HG03378 (cell line): ENCODE measurements around the gene SP6.
A peak's percentile ranks its signal among the peaks of the same experiment; 100 is the strongest.

Experiments used
- ATAC-seq: cut with Tn5 transposase; IDR thresholded peaks from one replicate; pipeline ENCODE4 v1.9.1; 2021; ENCODE audit warnings: mild to moderate bottlenecking, moderate library complexity; ENCODE audit not compliant: unreplicated experiment

The SP6 gene

DNA sequence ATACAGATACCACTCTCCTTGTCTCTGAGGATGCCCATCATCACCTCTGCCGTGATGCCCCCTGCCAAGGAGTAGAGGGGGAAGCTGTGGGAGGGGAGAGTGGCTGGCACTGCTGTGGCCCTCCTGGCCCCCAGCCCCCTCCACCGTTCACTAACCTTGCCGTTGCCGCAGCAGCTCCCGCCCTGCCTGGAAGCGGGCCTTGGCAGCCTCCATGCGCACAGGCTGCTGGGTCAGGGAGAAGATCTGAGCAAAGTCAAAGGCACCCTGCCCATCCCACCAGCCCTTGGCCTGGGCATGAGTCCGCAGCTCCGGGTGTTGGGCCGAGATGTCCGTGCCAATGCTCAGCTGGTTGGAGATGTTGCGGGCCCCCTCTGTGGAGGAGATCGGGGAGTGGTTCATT, 12.3 kb downstream of the SP6 start:
- no peak for ATAC-seq

DNA sequence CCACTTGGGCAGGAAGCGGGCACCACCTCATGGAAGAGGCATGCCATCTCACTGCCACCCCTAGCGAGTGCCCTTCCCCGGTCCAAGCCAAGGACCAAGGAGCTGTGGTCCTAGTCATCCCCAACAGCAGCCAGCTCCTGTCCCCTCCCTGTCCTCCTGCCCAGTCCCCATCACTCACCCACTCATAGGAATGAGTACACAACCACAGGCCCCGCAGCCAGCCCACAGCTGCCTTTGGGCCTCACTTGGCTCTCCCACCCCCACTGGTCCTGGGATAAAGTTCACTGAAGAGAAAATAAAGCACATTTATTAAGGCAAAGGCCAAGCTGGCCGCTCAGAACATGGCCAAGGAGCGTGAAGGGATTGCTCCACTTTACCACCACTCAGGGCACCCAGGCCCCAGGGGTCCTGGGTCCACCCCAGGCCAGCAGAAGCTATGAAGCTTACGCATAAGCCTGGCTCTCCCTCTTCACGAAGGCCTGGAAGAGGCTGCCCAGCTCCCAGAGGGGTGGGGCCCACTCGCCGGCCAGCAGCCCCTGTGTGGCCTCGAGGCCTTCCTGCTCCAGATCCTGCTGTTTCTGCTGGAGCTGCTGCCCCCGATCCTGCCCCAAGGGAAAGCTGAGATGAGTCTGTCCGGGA, 13.4 kb downstream of the SP6 start:
- no peak for ATAC-seq

DNA sequence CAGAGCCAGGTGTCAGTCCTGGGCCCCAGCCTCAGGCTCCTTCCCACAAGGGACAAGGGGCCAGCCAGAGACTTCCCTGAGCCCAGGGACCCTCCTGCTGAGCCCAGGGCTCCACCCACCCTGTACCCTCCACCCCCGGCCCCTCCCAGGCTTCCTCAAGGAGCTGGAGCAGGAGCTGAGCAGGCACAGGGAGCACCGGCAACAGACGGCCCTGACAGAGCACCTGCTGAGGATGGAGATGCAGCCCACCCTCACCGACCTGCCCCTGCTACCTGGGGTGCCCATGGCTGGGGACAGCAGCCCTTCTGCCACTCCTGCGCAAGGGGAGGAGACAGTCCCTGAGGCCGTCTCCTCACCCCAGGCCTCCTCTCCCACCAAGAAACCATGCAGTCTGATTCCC, 14.4 kb downstream of the SP6 start:
- no peak for ATAC-seq

DNA sequence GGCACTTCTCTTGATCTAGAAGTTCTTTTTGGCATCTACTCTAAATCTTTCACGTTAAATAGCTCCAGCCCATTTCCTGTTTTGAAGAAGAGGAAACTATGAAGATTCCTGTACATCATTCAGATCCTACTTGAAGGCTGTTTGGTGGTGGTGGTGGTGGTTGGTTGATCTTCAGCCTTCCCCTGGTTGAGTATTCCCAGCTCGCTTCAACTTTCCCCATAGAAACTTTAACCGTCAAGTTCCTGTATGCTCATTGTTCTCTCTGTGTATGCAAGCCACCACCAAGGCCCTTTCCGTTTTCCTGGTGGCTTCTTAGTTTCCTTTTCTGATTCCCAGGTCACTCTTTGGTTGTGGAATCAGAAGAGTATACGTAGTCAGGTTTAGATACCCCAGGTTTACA, 16.2 kb downstream of the SP6 start:
- ATAC-seq: no peak

DNA sequence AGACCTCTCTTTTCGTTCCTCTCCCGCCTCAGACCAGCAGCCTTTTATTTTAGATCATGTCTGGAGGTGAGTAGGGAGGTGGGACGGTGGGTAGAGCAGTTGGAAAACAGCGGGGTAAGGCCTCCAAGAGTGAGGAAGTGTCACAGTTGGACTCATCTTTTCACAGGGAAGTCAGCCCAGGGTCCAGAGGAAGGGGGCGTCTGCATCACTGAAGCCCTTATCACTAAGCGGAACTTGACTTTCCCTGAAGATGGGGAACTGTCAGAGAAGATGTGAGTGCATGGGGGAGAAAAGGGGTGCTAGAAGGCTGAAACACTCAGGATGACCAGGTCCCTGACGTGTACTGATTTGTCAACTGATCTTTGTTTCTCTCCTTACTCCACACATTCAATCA, 19.0 kb downstream of the SP6 start:
- ATAC-seq: no peak

DNA sequence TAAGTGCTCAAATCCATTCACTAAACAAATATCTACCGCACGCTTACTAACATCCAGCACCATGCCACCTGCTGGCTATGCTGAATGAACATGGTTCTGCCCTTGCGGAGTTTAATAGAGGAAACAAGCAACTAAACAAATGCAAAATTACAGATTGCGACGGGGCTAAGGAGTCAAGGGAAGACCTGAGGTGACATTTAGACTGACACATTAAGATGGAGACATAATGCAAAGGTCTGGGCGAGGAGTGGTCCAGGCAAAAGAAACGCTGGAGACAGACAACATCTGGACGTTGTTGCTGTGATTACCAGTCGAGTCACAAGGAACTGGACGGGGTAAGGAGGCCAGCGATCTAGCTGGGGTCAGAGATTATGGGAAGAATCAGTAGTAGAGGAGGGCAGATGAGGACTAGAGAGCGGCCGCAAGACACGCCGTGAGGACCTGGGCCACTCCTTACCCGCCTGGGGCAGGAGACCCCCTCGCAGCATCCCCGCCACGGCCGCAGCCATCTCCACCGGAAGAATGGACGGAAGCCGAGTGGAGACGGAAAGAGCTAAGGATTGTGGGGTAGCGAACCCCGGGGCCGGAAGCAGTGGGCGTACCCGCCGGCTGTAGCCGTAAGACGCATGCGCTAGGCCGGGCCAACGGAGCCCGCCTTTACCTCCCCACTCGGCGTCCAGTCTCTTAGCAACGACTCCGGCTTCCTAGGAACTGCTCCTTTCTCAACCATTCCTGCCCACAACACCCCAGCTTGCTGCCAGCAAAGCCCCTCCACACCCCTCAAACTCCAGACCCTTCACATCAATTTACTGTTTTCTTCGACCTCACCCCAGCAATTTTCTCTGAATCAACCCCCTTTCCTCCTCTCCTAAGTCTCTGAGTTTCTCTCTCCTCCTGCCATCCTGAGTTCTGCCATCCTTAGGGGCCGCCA, 19.7 kb downstream of the SP6 start, which contains the start of the genes LRRC46 and MRPL10:
LRRC46 (plus strand) TSS at position 668 of the 931 bp plus-strand sequence. CDS start 320 bp downstream, outside the sequence.
MRPL10 (minus strand) TSS at position 539 of the 931 bp plus-strand sequence; CDS start at position 509, 30 bp downstream.
- peak; percentile 81 for ATAC-seq

DNA sequence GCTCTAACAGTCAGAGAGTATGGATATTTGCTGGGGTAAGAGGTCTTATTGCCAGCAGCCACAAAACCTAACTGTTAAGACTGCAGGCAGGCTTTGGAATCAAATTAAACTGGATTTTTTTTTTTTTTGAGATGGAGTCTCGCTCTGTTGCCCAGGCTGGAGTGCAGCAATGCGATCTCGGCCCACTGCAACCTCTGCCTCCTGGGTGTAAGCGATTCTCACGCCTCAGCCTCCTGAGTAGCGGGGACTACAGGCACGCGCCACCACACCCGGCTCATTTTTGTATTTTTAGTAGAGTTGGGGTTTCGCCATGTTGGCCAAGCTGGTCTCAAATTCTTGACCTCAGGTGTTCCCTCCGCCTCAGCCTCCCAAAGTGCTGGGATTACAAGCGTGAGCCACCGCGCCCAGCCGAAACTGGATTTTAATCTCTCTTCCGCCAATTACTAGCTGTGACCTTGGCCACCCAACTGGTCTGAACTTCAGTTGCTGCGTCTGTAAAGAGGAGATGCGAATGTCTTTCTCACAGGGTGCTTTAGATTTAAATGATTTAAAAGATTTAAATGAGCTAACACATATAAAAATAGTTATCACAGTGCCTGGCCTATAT, 20.5 kb downstream of the SP6 start:
- ATAC-seq: no peak

DNA sequence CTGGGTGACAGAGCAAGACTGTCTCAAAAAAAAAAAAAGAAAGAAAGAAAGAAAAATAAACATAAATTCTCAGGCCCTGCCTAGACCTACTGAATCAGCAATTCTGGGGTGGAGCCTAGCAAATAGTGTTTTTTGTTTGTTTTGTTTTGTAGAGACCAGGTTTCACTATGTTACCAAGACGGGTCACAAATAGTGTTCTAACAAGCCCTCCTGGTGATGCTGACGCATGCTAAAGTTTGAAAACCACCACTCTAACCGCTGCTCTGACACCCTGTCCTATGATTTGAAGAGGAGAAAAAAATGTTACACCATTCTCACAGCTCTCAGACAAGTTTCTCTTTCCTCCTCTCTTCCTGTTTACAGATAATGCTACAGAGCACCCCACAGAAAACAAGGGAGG, 21.1 kb downstream of the SP6 start:
- ATAC-seq: no peak

DNA sequence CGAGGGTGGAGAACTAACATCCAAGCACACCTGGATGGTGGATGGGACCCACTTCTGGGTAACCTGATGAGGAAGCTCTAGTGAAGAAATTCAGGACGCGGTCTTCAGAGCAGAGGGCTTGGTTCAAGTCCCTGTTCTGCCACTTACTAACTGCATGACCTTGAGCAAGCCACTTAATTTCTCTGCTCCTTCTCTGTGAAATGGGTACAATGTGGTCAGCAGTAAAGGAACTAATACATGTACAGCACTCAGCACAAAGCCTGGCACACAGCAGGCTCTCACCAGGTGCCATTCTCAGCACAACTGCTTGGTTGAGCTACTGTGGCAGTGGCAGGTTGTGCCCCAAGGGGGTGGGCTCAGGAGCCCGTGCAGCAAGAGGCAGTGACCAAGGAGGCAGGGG, 27.4 kb downstream of the SP6 start:
- ATAC-seq: no peak

DNA sequence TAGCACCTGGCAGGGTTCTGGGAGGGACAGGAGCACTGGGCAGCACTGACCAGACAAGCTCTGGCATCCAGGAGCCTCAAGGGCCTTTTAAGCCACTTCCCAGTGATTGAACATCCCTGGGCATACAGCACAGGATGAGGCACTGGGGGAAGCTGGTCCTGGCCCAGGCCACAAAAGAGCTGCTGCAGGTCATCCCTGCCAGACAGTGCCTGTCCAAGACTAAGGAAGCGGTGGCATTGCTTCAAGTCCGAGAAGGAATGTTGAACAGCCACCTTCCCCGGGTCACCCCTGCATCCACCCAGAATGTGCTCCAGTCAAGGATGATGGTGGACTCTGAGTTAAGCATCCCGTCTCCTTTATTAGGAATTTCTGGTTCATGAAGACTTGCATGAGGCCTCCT, 28.2 kb downstream of the SP6 start:
- no peak for ATAC-seq

DNA sequence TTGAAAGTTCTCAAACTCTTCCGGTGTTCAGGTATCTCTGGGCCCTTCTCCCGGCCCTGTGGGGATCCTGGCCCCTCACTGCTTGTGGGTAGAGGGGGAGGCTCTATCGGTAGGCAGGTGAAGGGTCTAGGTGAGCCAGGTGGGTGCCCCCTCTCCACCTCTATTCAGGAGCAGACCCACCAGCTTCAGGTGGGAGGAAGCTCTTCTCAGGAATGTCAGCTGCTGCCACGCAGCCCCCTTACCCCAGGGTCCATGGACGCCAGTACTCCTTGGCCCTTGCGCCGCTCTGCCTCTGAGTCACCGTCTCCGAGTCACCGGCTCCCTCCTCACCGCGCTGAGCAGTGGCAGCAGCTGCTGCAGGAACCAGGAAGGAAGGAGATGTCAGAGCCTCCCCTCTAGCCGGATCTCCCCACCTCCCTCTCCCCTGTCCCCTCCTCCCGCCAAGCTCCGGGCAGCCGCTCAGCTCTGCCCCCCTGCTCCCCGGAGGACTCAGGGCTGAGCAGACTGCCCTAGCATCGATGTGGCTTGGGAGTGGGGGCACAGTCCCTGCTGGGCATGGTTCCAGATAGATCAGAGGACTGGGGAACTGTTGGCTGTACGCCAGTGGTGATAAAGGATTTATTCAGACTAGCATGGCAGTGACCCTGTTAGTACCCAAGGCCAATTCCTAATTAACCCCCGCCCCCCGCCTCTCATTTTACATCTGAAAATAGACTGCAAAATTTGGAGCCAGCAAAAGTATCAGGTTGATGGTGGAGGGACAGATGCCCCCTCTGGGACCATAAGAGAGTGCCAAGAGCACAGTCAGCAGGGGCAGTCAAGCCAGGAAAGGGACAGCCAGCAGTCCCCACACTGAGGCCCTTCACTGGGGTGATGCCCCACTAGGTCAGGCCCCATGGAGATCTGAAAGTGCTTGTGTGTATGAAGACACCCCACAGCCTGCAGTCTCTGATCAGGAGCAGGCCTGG, 29.3 kb downstream of the SP6 start, which contains the start of gene OSBPL7:
OSBPL7 (minus strand) TSS at position 371 of the 968 bp plus-strand sequence. CDS start 1,516 bp downstream, outside the sequence.
- ATAC-seq: no peak

DNA sequence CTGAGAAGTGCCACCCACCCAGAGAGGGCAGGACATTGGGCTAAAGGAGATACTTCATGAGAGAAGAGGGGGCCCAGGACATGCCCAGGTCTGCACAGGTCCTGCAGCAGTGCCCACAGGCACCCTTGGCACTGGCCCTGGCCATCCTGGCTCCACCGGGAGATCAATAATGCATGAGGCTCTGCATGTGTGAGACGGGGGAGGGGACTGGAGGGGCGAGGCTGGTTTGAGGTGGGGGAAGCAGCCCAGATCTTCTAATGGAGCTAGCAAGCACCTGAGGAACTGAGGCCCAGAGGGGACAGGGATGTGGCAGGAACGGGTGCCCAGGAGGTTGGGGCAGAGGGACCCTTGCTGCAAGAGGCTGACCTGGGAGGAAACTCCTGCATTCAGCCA, 29.9 kb downstream of the SP6 start:
- ATAC-seq: no peak

DNA sequence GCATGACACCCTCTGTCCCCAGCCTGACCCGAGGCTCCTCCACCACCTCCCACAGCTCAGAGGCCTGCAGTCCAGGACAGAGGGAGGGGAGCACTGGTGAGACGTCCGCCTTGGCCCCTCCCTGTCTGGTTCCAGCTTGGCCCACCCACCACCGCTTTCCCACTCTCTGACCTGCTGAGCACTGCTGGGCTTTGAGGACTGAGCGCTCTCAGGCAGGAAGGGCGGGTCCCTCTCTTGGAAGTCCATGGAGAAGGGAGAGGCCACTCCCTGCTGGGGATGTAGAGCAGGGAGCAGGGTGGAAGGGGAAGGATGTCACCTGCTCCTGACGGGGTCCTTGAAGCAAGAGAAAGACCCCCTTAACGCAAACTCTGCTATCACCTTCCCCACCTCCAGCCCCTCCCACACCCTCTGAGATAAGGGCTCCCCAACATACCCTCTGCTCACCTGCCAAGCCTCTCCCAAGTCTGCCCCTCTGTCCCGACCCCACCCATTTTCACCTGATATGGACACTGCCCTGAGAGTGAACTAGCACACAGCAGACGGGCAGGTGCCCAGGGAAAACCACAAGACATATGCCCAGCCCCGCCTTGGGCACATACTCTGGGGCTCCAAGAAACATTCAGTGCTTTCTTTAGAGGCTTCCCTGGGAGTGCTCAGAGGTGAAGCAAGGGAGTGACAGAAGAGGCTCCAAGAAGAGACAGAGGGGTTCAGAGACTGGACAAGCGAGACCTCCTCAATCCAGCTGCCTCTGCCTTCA, 30.8 kb downstream of the SP6 start:
- ATAC-seq: no peak

DNA sequence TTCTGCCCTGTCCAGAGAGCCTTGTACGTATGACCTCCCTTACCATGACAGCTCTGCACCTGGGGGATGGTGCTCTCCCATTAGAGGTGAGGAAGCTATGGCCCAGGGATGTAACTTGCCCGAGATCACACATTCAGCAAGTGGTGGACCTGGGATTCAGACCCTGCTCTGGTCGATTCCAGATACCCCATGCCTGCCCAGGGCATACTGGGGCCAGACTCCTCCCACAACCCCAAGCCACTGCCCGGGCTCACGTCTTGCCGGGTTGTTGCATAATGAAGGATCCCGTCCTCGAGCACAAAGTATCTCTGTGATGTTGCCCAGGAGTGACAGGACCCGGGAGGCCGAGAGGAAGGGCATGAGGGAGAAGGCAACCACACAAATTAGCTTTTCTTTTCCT, 31.5 kb downstream of the SP6 start:
- ATAC-seq: no peak

DNA sequence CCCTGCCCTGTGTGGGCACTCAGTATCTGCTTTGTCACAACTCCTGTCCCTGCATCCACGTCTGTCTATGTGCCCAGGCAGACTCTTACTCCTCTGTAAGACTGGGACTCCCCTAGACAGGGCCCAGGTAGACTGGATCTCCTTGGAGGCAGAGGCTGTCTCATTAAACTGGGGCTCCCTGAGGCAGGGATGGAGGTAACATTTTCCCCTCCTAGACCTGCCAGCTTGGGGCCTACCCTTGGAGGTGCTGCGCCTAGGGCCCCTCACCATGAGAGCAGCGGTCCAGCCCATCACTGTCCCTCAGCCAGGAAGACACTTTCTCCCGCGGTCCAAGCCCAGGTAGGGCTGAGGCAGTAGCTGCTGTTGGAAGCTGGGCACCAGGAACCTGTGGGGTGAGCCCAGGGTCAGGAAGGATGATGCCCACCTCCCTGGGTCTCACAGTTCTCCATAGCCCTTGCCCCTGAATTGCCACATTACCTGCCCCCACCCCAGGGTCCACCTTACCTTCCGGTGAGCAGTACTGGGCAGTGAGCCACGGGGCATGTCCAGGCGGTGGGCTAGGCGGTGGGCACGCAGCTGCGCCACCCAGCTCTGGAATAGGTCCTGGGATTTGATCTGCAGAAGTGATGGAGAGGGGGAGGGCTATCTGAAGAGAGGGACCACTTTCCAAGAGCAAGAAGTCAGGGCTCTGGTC, 32.8 kb downstream of the SP6 start:
- no peak for ATAC-seq

DNA sequence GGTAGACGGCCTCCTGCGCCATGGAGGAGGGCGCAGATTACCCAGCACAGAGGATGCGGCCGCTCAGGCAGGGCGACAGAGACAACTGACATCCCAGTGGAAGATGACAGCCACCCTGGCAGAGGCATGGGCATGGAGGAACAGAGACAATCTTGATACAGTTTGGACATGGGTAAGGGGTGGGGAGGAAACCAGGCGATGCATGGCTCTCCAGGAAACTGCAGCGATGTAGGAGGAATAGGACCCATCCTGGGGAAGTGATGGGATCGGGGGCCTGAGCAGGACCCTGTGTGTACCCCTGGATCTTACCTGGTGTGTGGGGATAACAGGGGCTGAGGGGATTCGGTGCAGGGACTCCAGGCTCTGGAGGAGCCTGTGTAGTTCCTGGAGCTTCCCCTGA, 34.0 kb downstream of the SP6 start:
- ATAC-seq: no peak

DNA sequence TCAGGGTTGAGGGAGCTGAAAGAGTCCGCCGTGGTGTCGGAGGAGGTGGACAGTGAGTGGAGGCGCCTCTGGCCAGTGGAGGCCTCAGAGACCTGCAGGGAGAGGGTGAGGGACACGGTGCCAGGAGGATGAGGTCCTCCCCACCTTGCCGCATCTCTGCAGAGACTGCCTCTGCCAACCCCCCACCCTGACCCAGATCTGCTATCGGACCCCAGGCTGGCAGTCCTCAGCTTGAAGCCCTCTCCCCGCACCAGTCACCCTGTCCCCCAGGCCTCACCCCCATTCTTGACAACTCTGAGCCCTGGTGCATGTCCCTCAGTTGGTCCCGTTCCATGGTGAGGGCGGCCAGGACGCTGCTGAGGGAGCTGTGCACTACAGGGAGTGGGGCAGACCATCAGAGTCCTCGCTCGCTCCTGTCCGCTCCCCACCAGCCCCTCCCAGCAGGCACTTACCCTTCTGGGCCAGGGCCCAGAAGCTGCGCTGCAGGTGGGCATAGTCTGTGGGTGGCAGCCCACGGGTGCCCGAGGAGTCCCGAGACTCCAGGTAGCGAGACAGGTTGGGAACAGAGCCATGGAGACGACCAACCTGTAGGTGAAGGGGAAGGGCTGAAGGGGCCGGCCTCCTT, 34.7 kb downstream of the SP6 start:
- ATAC-seq: no peak

DNA sequence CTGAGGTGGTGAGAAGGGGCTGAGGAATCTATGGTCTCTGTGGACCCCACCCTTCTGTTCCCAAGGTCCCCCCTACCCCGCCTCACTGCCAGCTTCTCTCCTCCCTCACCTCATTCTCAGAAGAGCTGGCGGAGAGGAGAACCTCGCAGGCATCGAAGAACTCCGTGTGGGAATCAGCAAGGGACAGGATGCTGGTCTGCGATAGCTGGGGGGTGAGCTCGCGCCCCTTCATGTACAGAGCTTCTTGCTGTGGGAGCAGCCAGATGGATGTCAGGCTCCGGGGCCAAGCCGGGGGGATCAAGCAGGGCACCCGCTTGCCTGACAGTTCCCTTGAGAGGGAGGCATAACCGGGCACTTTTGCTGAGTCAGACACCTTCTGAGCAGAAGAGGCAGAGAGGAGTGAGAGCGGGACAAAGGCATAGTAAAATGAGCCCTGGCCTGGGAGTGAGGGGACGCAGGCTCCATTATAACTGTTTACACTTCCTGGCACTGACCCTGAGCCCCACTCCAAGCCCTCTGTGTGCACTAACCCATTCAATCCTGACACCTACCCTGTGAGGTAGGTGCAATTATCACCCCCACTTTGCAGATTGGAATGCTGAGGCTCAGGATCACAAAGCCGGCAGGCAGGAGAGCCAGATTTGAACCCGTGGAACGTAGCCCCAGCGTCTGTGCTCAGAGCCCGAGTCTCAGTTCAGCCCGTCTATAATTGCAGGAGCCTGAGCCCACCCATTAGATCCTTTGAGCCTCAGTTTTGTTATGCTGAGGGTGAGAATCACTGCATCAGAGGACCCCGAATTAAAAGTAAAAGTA, 35.7 kb downstream of the SP6 start:
- no peak for ATAC-seq
